ENCODE results near the gene TMC2.

TMC2 gene

GRCh38 chr20:2643708-2644107, 107.3 kb downstream of the TMC2 start:
- H3K27ac ChIP-seq: no peak overlapping the region
- H3K27me3 ChIP-seq (replicated peaks): no peaks in the 10 kb centered on the region
- no peak overlapping the region for H3K4me3 ChIP-seq (ENCODE audit: low read depth, low read length)
- in situ Hi-C loops (cut with HindIII; ENCODE audit: low pct_ligation_motif_present, low sequenced_read_pairs): no loop called here
- DNase-seq: no peak
- peaks cover 2% of the 10 kb centered on the region for H3K36me3 ChIP-seq (replicated peaks)
- TF ChIP-seq CTCF (IDR thresholded peaks at IDR 0.05; ENCODE audit: low read depth, low read length, missing control alignments): no peak

GRCh38 chr20:2651772-2652723, 115.7 kb downstream of the TMC2 start, which contains the start of gene NOP56:
TSS of gene NOP56 (plus strand) at chr20:2652632. CDS start at chr20:2652661, 29 bp downstream.
- in situ Hi-C loops (cut with HindIII; ENCODE audit: low pct_ligation_motif_present, low sequenced_read_pairs): no loop called here
- H3K4me3 ChIP-seq (ENCODE audit: low read depth, low read length): peak within 1 kb of the TSS; percentile 98
- H3K27ac ChIP-seq: peak within 1 kb of the TSS; percentile 79
- peak; percentile 75 for DNase-seq
- no peaks in the 10 kb centered on the region for H3K27me3 ChIP-seq (replicated peaks)
- peaks cover 40% of the 10 kb centered on the region for H3K36me3 ChIP-seq (replicated peaks)
- TF ChIP-seq CTCF (IDR thresholded peaks at IDR 0.05; ENCODE audit: low read depth, low read length, missing control alignments): no peak

GRCh38 chr20:2652724-2653555, 116.6 kb downstream of the TMC2 start:
- in situ Hi-C loops (cut with HindIII; ENCODE audit: low pct_ligation_motif_present, low sequenced_read_pairs): no loop called here
- Histone ChIP-seq H3K36me3 (replicated peaks) (peaks cover 48% of the 10 kb centered on the region), H3K4me3 (ENCODE audit: low read depth, low read length) (peak overlapping the region; percentile 98), H3K27ac (peak overlapping the region; percentile 35), H3K27me3 (replicated peaks) (no peaks in the 10 kb centered on the region)
- peak; percentile 2 for DNase-seq
- TF ChIP-seq CTCF (IDR thresholded peaks at IDR 0.05; ENCODE audit: low read depth, low read length, missing control alignments): no peak

- no peak for DNase-seq
- peak overlapping the region; percentile 35 for H3K27ac ChIP-seq
- TF ChIP-seq CTCF (IDR thresholded peaks at IDR 0.05; ENCODE audit: low read depth, low read length, missing control alignments): no peak
- peak overlapping the region; percentile 98 for H3K4me3 ChIP-seq (ENCODE audit: low read depth, low read length)
- in situ Hi-C loops (cut with HindIII; ENCODE audit: low pct_ligation_motif_present, low sequenced_read_pairs): no loop called here
- peaks cover 55% of the 10 kb centered on the region for H3K36me3 ChIP-seq (replicated peaks)
- no peaks in the 10 kb centered on the region for H3K27me3 ChIP-seq (replicated peaks)
These were observed 117.4 kb downstream of the TMC2 start for GRCh38 chr20:2653556-2654383.

- DNase-seq: no peak
- peaks cover 60% of the 10 kb centered on the region for H3K36me3 ChIP-seq (replicated peaks)
- peak overlapping the region; percentile 98 for H3K4me3 ChIP-seq (ENCODE audit: low read depth, low read length)
- no peaks in the 10 kb centered on the region for H3K27me3 ChIP-seq (replicated peaks)
- no peak overlapping the region for H3K27ac ChIP-seq
- TF ChIP-seq CTCF (IDR thresholded peaks at IDR 0.05; ENCODE audit: low read depth, low read length, missing control alignments): no peak
- in situ Hi-C loops (cut with HindIII; ENCODE audit: low pct_ligation_motif_present, low sequenced_read_pairs): no loop called here
These were observed 118.0 kb downstream of the TMC2 start for GRCh38 chr20:2654384-2654822.
